HEK293T (cell line): ENCODE results near the gene PTEN.

Experiments used
- ELF4 ChIP-seq: fragments of 450-650 bp; IDR thresholded peaks from 2 replicates; pipeline ENCODE4 v1.6.1; 2017; ENCODE audit warnings: antibody characterized with exemption
- FOXA1 ChIP-seq: fragments of 450-650 bp; IDR thresholded peaks from 2 replicates; pipeline ENCODE4 v1.6.1; 2016; ENCODE audit warnings: mild to moderate bottlenecking
- L3MBTL2 ChIP-seq: fragments of 450-650 bp; conservative IDR thresholded peaks from 2 replicates; pipeline ENCODE4 v1.6.1; 2016; ENCODE audit warnings: mild to moderate bottlenecking

- TF ChIP-seq L3MBTL2 (no peak), FOXA1 (no peak), ELF4 (no peak)
Measured at GRCh38 chr10:87869773-87870551, 6.5 kb downstream of the PTEN start.
